Colonic mucosa (tissue), 4 donors: ENCODE measurements around the gene EIF2S1. TPM values are rescaled to one million over a fixed set of nuclear protein-coding genes. Genes with fewer than 3 reads are reported as not detected.
A peak's percentile ranks its signal among the peaks of the same experiment; 100 is the strongest.
"Not testable (repeated sequence)": the region's sequence is repeated elsewhere in the genome, so short reads cannot be mapped to it uniquely, and the experiment has no call there.

Experiments
- DNase-seq: peaks from one replicate; pipeline ENCODE4 v3.0.0-alpha.2; 2020
- H3K27ac ChIP-seq: fragments of 200-600 bp; one replicate; pipeline ENCODE4 v1.8.0; 2021
- H3K27me3 ChIP-seq: fragments of 200-600 bp; one replicate; pipeline ENCODE4 v1.8.0; 2021
- H3K36me3 ChIP-seq: fragments of 200-600 bp; one replicate; pipeline ENCODE4 v1.8.0; 2021
- H3K4me1 ChIP-seq: fragments of 200-600 bp; one replicate; pipeline ENCODE4 v1.8.0; 2021; ENCODE audit warnings: mild to moderate bottlenecking
- H3K4me3 ChIP-seq: fragments of 200-600 bp; one replicate; pipeline ENCODE4 v1.8.0; 2021
- H3K9ac ChIP-seq, 2 donors: one replicate each; pipeline ENCODE4 v1.7.0; 2013; ENCODE audit warnings: control low read depth in 2 of 2, low read depth in 2 of 2, low read length in 2 of 2
- H3K9me3 ChIP-seq: fragments of 200-600 bp; one replicate; pipeline ENCODE4 v1.8.0; 2021
- CTCF ChIP-seq: fragments of 200-600 bp; IDR thresholded peaks from one replicate; pipeline ENCODE4 v1.8.0; 2022; ENCODE audit warnings: antibody characterized with exemption, mild to moderate bottlenecking
- intact Hi-C: fragments of 100-400 bp; cut with DNase I; formaldehyde crosslinking; loops from one replicate; pipeline ENCODE4 v1.14.1; 2022
- total RNA-seq, 2 donors: library from RNA; stranded (reverse); fragmentation: NEBNext Ultra II Directional in 1 of 2; extraction: Animal tissue kit (Norgen Biotek cat#: 25700) in 1 of 2; gene quantifications; one replicate each; pipeline ENCODE4 v1.2.1, GENCODE V29; 2021
- donor health status: healthy.
- donor health status: DM: no; HTN: no; CAD: no.
- donor health status: DM: no; HTN: no; CAD: no.

EIF2S1 gene
- total RNA-seq, 2 donors from 2014 or later = 73.7 to 130 TPM

DNA sequence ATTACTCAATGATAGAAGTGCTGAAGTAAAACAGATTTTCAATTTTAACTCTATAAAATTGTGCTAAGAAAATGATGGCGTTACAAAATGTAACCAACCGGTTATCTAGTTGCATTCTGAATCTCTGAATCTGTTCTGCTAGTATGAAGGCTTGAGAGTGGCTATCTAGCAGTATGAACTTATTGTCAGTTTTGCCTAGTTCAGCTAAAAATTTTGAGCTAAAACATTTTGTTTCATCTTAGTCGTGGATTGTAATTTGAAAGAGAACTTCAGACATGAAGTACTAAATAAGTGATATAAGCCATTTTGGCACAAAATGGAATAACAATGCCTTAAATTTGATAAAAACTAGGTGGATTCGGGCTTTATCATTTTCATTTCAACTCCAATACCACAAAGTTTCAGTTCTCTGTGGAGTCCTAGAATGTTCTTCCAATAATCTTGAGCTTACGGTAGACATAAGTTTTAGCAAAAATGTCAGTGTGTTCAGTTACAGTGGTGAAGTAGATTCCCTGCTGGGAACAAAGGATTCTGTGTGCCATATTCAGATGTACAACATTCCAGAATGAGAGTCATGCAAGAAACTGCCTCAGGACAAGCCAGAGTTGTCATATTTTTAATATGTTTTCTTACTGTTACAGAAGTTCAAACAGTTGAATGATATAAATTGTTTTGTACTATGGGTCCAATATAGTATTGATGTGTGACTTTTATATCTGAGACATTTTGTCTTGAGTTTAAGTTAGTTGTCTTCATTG lies 28.6 kb upstream of the EIF2S1 start:
- H3K4me3 ChIP-seq = no peak overlapping the region
- H3K9ac ChIP-seq = no peak overlapping the region
- TF ChIP-seq CTCF = no peak
- H3K27me3 ChIP-seq = no peaks in the 10 kb centered on the region
- peaks cover 5% of the 10 kb centered on the region for H3K36me3 ChIP-seq
- intact Hi-C loops = no loop called here
- no peak overlapping the region for H3K27ac ChIP-seq
- no peaks in the 10 kb centered on the region for H3K4me1 ChIP-seq
- H3K9me3 ChIP-seq = no peaks in the 10 kb centered on the region
- DNase-seq = no peak

GRCh38 chr14:67332468-67332867 lies 27.7 kb upstream of the EIF2S1 start:
- H3K27me3 ChIP-seq = no peaks in the 10 kb centered on the region
- H3K4me3 ChIP-seq = no peak overlapping the region
- TF ChIP-seq CTCF = no peak
- no peak overlapping the region for H3K27ac ChIP-seq
- peaks cover 5% of the 10 kb centered on the region for H3K36me3 ChIP-seq
- no peaks in the 10 kb centered on the region for H3K9me3 ChIP-seq
- no peak overlapping the region for H3K9ac ChIP-seq
- H3K4me1 ChIP-seq = no peaks in the 10 kb centered on the region
- intact Hi-C loops = no loop called here
- DNase-seq = no peak

- H3K27me3 ChIP-seq = no peaks in the 10 kb centered on the region
- no peak overlapping the region for H3K9ac ChIP-seq
- H3K9me3 ChIP-seq = no peaks in the 10 kb centered on the region
- intact Hi-C loops = no loop called here
- no peak for DNase-seq
- peak; percentile 41 for TF ChIP-seq CTCF
- H3K4me3 ChIP-seq = no peak overlapping the region
- no peak overlapping the region for H3K27ac ChIP-seq
- H3K4me1 ChIP-seq = no peaks in the 10 kb centered on the region
- peaks cover 5% of the 10 kb centered on the region for H3K36me3 ChIP-seq
Measured at GRCh38 chr14:67335781-67336180, 24.3 kb upstream of the EIF2S1 start.

DNA sequence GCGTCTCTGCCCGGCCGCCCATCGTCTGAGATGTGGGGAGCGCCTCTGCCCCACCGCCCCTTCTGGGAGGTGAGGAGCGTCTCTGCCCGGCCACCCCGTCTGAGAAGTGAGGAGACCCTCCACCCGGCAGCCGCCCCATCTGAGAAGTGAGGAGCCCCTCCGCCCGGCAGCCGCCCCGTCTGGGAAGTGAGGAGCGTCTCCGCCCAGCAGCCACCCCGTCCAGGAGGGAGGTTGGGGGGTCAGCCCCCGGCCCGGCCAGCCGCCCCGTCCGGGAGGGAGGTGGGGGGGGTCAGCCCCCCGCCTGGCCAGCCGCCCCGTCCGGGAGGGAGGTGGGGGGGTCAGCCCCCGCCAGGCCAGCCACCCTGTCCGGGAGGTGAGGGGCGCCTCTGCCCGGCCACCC lies 18.9 kb upstream of the EIF2S1 start:
- H3K27me3 ChIP-seq, H3K9ac ChIP-seq, H3K27ac ChIP-seq, H3K4me1 ChIP-seq, H3K9me3 ChIP-seq, intact Hi-C loops, H3K4me3 ChIP-seq, DNase-seq: not testable (repeated sequence)
- peaks cover 26% of the 10 kb centered on the region for H3K36me3 ChIP-seq

- Histone ChIP-seq H3K4me3 (no peak overlapping the region), H3K9ac (no peak overlapping the region), H3K36me3 (peaks cover 24% of the 10 kb centered on the region), H3K27me3 (no peaks in the 10 kb centered on the region), H3K9me3 (no peaks in the 10 kb centered on the region), H3K27ac (no peak overlapping the region), H3K4me1 (no peaks in the 10 kb centered on the region)
- intact Hi-C loops = no loop called here
- DNase-seq = no peak
- TF ChIP-seq CTCF = no peak
Measured at GRCh38 chr14:67343601-67344230, 16.4 kb upstream of the EIF2S1 start.

- peaks cover 29% of the 10 kb centered on the region for H3K36me3 ChIP-seq
- no peak for DNase-seq
- intact Hi-C loops = no loop called here
- no peak overlapping the region for H3K9ac ChIP-seq
- no peak overlapping the region for H3K4me3 ChIP-seq
- no peak overlapping the region for H3K27ac ChIP-seq
- H3K4me1 ChIP-seq = no peaks in the 10 kb centered on the region
- no peak for TF ChIP-seq CTCF
- H3K9me3 ChIP-seq = no peaks in the 10 kb centered on the region
- no peaks in the 10 kb centered on the region for H3K27me3 ChIP-seq
Measured at GRCh38 chr14:67345583-67345982, 14.5 kb upstream of the EIF2S1 start.
